Activated T-cell treated with anti-CD3 and anti-CD28 coated beads for 24 hours (primary cell): ENCODE measurements around the gene HADHA.
A peak's percentile ranks its signal among the peaks of the same experiment; 100 is the strongest.

Source experiments
- DNase-seq: peaks from one replicate; pipeline ENCODE4 v3.0.0-alpha.2; 2020; ENCODE audit warnings: low read depth

HADHA gene

DNA sequence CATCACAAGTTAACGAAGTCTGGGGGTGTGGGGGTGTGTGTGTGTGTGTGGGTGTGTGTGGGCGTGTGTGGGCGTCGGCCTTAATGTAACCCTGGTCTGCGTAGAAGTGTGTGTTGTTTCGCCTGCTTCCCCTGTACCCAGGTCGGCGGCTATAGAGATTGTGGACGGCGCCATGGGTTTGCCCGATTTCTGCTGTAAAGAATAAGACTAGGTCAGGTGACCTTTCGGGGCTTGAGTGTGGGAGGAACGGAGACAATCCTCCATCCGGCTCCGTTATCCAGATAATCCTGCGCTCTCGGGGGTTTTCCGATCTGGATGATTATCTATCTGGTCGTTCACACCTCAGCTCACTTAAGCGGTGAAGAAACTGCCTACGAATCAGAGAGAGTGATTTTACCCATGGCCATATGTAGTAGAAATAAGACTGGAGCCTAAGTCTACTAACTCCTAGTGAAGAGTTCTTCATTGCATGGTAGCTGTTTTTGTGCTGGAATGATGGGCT is 850 bp upstream of the HADHA start:
- peak; percentile 28 for DNase-seq

DNA sequence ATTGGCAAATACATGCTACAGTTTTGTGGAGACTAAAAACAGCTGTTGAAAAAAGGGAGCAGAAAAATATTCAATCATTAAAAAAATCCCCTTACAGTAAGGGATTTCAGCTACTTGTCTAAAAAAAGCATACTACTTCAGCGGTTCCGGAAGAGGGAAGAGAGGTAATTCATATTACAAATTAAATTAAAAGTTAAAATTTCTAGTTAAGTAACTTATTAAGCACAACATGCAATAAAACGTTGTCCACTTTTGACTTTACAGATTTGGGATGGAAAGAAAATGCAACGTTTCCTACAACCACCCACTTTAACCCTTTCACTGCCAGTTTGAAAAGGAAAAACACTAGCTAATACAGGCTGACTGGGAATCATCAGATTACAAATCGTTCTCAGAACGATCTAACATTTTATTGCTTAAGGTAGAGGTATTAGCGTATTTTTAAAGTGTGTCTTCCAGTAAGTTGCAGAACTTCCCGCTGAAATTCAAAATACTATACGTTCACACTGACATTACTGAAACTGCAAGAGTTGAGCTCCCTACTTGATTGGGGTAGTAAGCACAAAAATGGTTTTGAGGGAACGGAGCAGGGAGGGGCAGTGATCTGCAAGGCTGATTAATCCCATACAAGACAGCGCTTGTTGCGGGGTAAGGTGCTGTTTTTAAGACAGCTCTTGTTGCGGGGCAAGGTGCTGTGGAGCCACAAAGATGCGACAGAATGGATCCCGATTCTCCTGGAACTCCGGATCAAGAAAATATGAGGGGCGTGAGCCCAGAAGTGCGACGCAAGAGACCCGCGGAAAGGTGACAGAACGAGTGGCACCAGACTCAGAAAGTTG is 743 bp downstream of the HADHA start:
- DNase-seq, result no peak

- DNase-seq, result no peak
Measured at GRCh38 chr2:26241928-26242436, 2.5 kb downstream of the HADHA start.

DNA sequence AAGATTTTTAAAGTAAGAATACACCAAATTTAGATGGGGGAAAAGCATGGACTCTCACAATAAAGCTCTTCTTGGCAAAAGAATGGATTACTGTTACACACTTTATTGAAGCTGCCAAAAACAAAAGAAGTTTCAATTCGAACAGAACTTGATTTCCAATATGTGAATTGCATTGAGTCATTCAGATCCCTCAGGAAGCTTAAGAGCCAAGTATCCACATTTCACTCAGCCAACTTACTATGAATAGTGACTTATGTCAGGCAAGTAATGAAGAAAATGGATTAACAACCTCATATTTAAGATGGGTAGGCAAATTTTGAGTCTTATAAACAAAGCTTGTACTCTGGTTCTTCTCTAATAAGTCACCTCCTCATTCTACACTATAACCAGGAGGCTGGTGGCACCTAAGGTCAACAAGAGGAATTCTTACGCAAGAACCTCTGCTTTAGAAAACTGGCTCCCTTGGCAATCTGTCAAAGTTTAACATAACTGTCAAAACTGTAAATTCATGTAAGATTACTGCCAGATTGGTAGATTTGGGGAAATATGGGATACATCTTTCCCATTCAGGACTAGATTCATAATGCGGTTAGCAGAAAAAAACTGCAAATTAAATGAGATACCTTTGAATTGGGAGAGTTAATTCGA is 6.0 kb downstream of the HADHA start:
- DNase-seq, result no peak

GRCh38 chr2:26237868-26238267 is 6.6 kb downstream of the HADHA start:
- no peak for DNase-seq

- DNase-seq, result no peak
Measured at GRCh38 chr2:26235089-26235488, 9.3 kb downstream of the HADHA start.

- DNase-seq, result no peak
Measured at GRCh38 chr2:26230806-26231205, 13.6 kb downstream of the HADHA start.

DNA sequence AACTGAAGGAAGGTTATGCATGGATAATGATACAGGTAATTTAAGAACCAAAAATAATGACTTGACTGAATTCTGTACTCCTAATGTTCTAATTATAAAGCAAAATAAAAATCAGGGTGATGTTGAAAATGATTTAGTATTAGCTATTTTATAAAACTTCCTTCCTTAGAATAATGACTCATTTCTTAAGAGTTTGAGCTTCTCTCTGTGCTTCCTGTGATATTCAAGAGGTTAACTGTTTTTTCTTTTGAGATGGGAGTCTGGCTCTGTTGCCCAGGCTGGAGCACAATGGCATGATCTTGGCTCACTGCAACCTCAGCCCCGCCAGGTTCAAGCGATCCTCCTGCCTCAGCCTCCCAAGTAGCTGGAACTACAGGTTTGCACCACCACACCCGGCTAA is 14.8 kb downstream of the HADHA start:
- no peak for DNase-seq

DNA sequence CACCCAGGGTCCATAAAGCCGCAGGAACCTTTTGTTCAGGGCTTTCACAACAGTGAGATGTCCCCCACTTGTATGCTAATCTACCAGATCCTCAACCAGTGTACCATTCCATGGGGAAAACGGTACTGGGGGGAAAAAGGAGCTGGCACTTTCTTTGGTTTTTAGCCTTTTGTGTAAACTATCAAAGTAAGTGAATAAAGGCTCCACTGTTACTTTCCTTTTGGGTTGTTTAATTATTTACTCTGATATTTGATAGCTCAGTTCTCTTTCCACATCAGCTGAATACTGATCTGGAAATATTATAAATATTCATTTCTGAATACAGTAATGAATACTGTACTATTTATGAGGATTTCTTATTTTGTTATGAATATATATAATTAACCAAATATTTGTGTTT is 20.3 kb downstream of the HADHA start:
- DNase-seq, result no peak

DNA sequence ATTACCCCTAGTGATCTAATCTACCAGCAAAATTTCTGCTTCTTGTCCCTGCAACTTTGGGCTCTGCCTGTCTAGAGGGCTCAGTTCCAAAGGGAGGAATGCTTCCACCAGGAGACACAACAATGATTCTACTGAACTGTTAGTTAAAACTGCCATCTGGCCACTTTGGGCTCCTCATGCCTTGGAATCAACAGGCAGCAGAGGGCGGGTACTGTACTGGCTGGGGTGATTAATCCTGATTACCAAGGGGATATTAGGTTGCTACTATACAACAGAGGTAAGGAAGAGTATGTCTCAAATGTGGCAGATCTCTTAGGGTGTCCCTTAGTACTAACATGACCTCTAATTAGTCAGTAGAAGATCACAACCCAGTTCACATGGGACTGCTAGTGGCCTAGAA is 21.4 kb downstream of the HADHA start:
- DNase-seq, result no peak

DNA sequence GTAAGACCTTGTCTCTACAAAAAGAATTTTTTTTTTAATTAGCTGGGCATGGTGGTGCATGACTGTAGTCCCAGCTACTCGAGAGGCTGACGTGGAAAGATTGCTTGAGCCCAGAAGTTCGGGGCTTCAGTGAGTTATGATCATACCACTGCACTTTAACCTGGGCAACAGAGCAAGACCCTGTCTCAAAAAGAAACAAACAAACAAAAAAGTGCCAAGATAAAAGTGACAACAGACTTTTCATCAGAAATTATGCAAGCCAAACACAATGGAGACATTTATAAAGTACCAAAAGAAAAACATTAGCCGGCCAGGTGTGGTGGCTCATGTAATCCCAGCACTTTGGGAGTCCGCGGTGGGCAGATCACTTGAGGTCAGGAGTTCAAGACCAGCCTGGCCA is 26.7 kb downstream of the HADHA start:
- no peak for DNase-seq

DNA sequence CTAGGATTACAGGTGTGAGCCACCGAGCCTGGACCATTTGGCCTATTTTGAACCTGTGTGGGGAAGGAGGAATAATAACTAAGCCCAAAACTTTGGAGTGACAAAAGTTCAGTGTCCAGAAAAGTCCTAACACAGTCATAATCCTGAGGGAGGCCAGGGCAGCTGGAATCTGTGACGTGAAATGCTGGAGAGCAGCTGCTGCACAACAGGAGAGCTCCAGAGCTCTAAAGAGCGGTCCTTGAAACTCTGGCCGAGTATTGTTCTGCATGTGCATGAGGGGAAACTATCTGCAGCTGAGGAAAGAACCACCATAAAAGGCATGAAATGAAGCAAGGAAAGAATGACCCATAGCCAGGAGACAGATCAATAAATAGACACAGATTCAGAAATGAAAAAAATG is 27.8 kb downstream of the HADHA start:
- no peak for DNase-seq

DNA sequence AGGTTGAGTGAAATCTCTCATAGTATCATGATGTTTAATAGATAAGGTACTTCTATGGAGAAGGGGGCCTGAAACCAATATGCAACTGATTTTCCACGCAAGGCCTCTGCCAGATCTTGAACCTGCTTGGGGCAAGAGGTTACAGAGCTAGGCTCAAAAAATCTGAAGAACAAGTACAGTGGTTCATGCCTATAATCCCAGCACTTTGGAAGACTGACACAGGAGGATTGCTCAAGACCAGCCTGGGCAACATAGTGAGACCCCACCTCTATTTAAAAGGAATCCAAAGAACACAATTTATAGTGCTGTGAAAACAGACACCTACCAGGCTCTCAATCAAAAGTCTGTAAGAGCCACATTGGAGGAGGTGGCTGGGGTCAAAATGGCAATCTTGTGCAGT is 28.6 kb downstream of the HADHA start:
- DNase-seq, result no peak

DNA sequence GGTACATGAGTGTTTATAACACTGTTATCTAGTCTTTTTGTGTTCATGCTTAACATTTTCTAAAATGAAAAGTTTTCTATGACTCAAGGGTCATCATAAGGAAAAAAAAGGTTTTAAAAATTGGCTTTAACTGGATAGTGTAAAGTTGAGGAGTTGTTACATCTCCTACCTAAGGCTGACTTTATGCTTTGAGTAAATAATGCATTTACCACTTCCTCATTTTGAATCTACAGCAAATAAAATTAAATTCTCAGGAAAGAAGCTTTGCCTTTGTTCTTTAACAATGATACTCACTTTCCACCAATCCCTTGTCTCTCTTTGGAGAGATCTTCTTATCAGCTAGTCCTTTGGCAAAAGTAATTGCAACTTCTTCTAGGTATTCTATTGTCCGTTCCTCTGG is 29.7 kb downstream of the HADHA start:
- no peak for DNase-seq

GRCh38 chr2:26212011-26212410 is 32.4 kb downstream of the HADHA start:
- no peak for DNase-seq

GRCh38 chr2:26203906-26204305 is 40.5 kb downstream of the HADHA start:
- no peak for DNase-seq

GRCh38 chr2:26202981-26203490 is 41.4 kb downstream of the HADHA start:
- no peak for DNase-seq

DNA sequence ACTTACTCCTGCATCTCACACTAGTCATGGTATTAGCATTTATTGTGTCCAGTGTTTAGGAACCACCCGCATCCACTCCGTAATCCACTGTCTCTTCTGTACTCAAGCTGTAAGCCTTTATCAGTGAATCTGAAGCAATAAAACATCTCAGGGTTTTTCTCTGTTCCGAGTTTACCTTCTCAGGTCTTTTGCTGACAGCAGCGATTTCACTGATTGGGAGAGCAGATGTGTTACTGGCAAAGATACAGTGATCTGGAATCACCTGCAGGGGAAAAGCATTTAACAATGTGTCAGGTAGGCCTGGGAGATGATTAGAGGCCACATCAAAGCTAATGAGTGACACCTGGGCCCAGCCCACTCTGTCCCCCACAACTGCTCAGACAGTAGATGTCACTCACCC is 46.9 kb downstream of the HADHA start:
- no peak for DNase-seq

DNA sequence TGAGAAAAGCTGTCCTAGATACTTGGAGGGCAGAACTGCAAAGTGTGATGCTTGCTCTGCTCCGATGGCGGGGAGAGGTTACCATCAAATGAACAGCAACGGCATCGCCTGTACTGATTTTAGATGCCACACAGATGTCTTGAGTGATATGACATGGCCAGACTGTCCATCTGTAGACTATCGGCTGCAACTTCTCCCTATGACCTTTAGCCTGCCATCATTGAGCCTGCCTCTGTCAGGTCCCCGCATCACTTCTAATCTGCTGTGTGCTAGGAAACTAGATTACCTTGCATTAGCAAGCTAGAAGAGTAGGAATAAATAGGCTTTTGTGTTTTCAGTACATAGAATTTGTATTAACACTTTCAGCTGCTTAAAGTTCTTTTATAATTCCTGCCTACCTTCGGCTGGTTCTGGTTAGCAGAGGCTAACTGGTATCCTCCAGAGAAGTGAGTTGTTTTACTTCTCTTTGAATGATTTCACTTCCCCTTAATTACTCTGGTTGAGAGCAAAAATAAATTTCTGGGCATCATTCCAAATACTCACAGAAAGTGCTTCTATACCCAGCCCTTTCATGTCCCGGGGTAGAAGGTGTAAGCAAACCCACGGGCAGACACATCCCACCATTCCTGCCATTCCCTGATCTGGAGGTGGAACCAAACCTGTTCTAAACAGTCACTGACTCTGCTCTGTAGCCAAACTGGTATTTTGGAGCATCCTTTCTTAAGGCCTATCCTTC is 47.6 kb downstream of the HADHA start:
- no peak for DNase-seq

- no peak for DNase-seq
Measured at GRCh38 chr2:26195040-26195984, 49.1 kb downstream of the HADHA start.

- DNase-seq, result no peak
Measured at GRCh38 chr2:26193578-26194231, 50.7 kb downstream of the HADHA start.
